HCT116 (cell line): Measurements from ENCODE around the gene ERICH6. TPM values are rescaled to one million over a fixed set of nuclear protein-coding genes. Genes with fewer than 3 reads are reported as not detected.

ENCODE experiments used
- ATAC-seq: fragments of 200-7000 bp; cut with Tn5 transposase; 2 replicates; pipeline ENCODE4 v1.9.1; 2020; ENCODE audit warnings: mild to moderate bottlenecking, moderate library complexity
- BruUV-seq: library from RNA; stranded (reverse); fragments of 400-500 nt; replicated peaks from 2 replicates; lab custom pipeline; 2021; lab: Mats Ljungman, UMichigan
- CTCF ChIA-PET: fragments of 300-600 bp; sonication (Branson Sonifier 250); formaldehyde crosslinking; loops from one replicate; lab custom pipeline; 2021; ENCODE audit warnings: antibody characterized with exemption; lab: Charles Lee
- POLR2A ChIA-PET: fragments of 300-600, 350-600 bp; sonication (Branson Sonifier 250); formaldehyde crosslinking; loops from one replicate; lab custom pipeline; 2021; ENCODE audit warnings: antibody characterized with exemption; lab: Charles Lee
- RAD21 ChIA-PET, 2 experiments: fragments of 300-600 bp; sonication (Branson Sonifier 250); formaldehyde crosslinking; loops; one replicate each; lab custom pipeline; 2023; ENCODE audit warnings: low total read pairs in 2 of 2; ENCODE audit not compliant: uncharacterized antibody in 2 of 2, unreplicated experiment in 2 of 2, low non-redundant PET in 1 of 2; lab: Charles Lee
- DNase-seq: peaks from one replicate; pipeline ENCODE4 v3.0.0-alpha.2; 2010; ENCODE audit warnings: low read depth, low spot score
- H2AFZ ChIP-seq: fragments of 200-600 bp; shearing (Covaris generic), sonication (generic); 2 replicates; pipeline ENCODE4 v1.6.1; 2017; ENCODE audit warnings: low read depth, mixed run types, mixed read lengths, antibody characterized with exemption, low read length; ENCODE audit not compliant: poor library complexity, severe bottlenecking
- H3K27ac ChIP-seq: 2 replicates; pipeline ENCODE4 v1.5.1; 2012; ENCODE audit warnings: low read depth, low read length
- H3K27me3 ChIP-seq: fragments of 200-600 bp; sonication (generic); 2 replicates; pipeline ENCODE4 v1.6.1; 2016; ENCODE audit warnings: mixed run types, low read length, mixed read lengths; ENCODE audit not compliant: insufficient read depth
- H3K36me3 ChIP-seq, 2 experiments: fragments of 200-500 bp in 1 of 2; fragments of 200-600 bp in 1 of 2; sonication (Bioruptor generic) in 1 of 2; sonication (generic) in 1 of 2; 2 replicates each; pipeline versions ENCODE4 v1.5.1 to v1.6.1; 2014 to 2016; ENCODE audit warnings: low read length in 2 of 2, inconsistent platforms in 1 of 2, mixed read lengths in 1 of 2, mixed run types in 1 of 2; ENCODE audit not compliant: insufficient read depth in 2 of 2, control insufficient read depth in 1 of 2
- H3K4me1 ChIP-seq, 2 experiments: fragments of 200-600 bp in 1 of 2; sonication (generic) in 1 of 2; 2 replicates each; pipeline versions ENCODE4 v1.5.1 to v1.6.1; 2012 to 2017; ENCODE audit warnings: low read length in 2 of 2, inconsistent platforms in 1 of 2, mild to moderate bottlenecking in 1 of 2, mixed read lengths in 1 of 2, mixed run types in 1 of 2, moderate library complexity in 1 of 2; ENCODE audit not compliant: insufficient read depth in 2 of 2, control insufficient read depth in 1 of 2
- H3K4me2 ChIP-seq: fragments of 200-600 bp; sonication (generic); 2 replicates; pipeline ENCODE4 v1.6.1; 2017; ENCODE audit warnings: mixed run types, low read length, mixed read lengths
- H3K4me3 ChIP-seq, 2 experiments: fragments of 200-600 bp in 1 of 2; sonication (generic) in 1 of 2; replicated peaks in 1 of 2; 2 replicates each; pipeline ENCODE4 v1.5.1; 2011 to 2016; ENCODE audit warnings: low read length in 2 of 2, control low read depth in 1 of 2, low read depth in 1 of 2, mild to moderate bottlenecking in 1 of 2, mixed read lengths in 1 of 2, mixed run types in 1 of 2
- H3K79me2 ChIP-seq: fragments of 200-600 bp; sonication (generic); 2 replicates; pipeline ENCODE4 v1.6.1; 2017; ENCODE audit warnings: mild to moderate bottlenecking, mixed run types, low read length, moderate library complexity, mixed read lengths; ENCODE audit not compliant: insufficient read depth
- H3K9ac ChIP-seq: fragments of 200-600 bp; sonication (generic); 2 replicates; pipeline ENCODE4 v1.6.1; 2016; ENCODE audit warnings: low read length, mixed read lengths
- H3K9me2 ChIP-seq: fragments of 200-600 bp; sonication (generic), shearing (Covaris generic); 2 replicates; pipeline ENCODE4 v1.6.1; 2017; ENCODE audit warnings: mixed run types, mild to moderate bottlenecking, moderate library complexity; ENCODE audit not compliant: insufficient read depth
- H3K9me3 ChIP-seq, 2 experiments: fragments of 200-500 bp in 1 of 2; fragments of 200-600 bp in 1 of 2; sonication (Bioruptor generic) in 1 of 2; sonication (generic) in 1 of 2; 2 replicates each; pipeline ENCODE4 v1.6.1; 2014 to 2017; ENCODE audit warnings: low read length in 2 of 2, mixed read lengths in 2 of 2, inconsistent platforms in 1 of 2, low read depth in 1 of 2, mild to moderate bottlenecking in 1 of 2, mixed run types in 1 of 2, moderate library complexity in 1 of 2; ENCODE audit not compliant: control insufficient read depth in 1 of 2, insufficient read depth in 1 of 2
- H4K20me1 ChIP-seq: fragments of 200-600 bp; sonication (generic), shearing (Covaris generic); 2 replicates; pipeline ENCODE4 v1.6.1; 2017; ENCODE audit warnings: mixed run types, mild to moderate bottlenecking, moderate library complexity; ENCODE audit not compliant: insufficient read depth
- CBX3 ChIP-seq: IDR thresholded peaks from 2 replicates; pipeline ENCODE4 v1.6.1; 2012; ENCODE audit warnings: low read depth
- CTCF ChIP-seq, 3 experiments: fragments of 200-600 bp in 1 of 3; sonication (generic) in 1 of 3; IDR thresholded peaks in 2 of 3; conservative IDR thresholded peaks in 1 of 3; 2 replicates each; pipeline ENCODE4 v1.5.1; 2012 to 2017; ENCODE audit warnings: low read depth in 2 of 3, low read length in 2 of 3, antibody characterized with exemption in 1 of 3, borderline replicate concordance in 1 of 3, control low read depth in 1 of 3, mild to moderate bottlenecking in 1 of 3, mixed read lengths in 1 of 3, mixed run types in 1 of 3, moderate library complexity in 1 of 3; ENCODE audit not compliant: insufficient read depth in 1 of 3
- ELF1 ChIP-seq: IDR thresholded peaks from 2 replicates; pipeline ENCODE4 v1.6.1; 2012; ENCODE audit warnings: low read depth, borderline replicate concordance
- EZH2 ChIP-seq: fragments of 200-600 bp; sonication (generic); IDR thresholded peaks from 2 replicates; pipeline ENCODE4 v1.6.1; 2017; ENCODE audit warnings: antibody characterized with exemption, mixed run types
- EZH2phosphoT487 ChIP-seq: fragments of 200-600 bp; IDR thresholded peaks from 2 replicates; pipeline ENCODE4 v1.6.1; 2018; ENCODE audit warnings: antibody characterized with exemption, borderline replicate concordance
- FOSL1 ChIP-seq: IDR thresholded peaks from 2 replicates; pipeline ENCODE4 v1.6.1; 2012; ENCODE audit warnings: low read depth
- POLR2AphosphoS5 ChIP-seq: IDR thresholded peaks from 2 replicates; pipeline ENCODE4 v1.6.1; 2011; ENCODE audit warnings: mild to moderate bottlenecking, low read depth, low read length, moderate library complexity
- RAD21 ChIP-seq: IDR thresholded peaks from 2 replicates; pipeline ENCODE4 v1.6.1; 2012; ENCODE audit warnings: low read depth, mild to moderate bottlenecking
- REST ChIP-seq: IDR thresholded peaks from 2 replicates; pipeline ENCODE4 v1.6.1; 2012; ENCODE audit warnings: low read depth
- SIN3A ChIP-seq: IDR thresholded peaks from 2 replicates; pipeline ENCODE4 v1.6.1; 2012; ENCODE audit warnings: low read depth
- SRF ChIP-seq: IDR thresholded peaks from 2 replicates; pipeline ENCODE4 v1.6.1; 2012; ENCODE audit warnings: low read depth
- TCF7L2 ChIP-seq: IDR thresholded peaks from 2 replicates; pipeline ENCODE4 v1.7.0; 2011; ENCODE audit warnings: borderline replicate concordance, inconsistent platforms; ENCODE audit not compliant: insufficient read depth, insufficient read length; ENCODE audit errors: extremely low read depth
- YY1 ChIP-seq: IDR thresholded peaks from 2 replicates; pipeline ENCODE4 v1.6.1; 2011; ENCODE audit warnings: low read length, low read depth, moderate library complexity, mild to moderate bottlenecking; ENCODE audit not compliant: insufficient replicate concordance; ENCODE audit errors: extremely low read depth
- ZBTB33 ChIP-seq: IDR thresholded peaks from 2 replicates; pipeline ENCODE4 v1.6.1; 2011; ENCODE audit warnings: mild to moderate bottlenecking, low read length, moderate library complexity; ENCODE audit not compliant: insufficient replicate concordance; ENCODE audit errors: extremely low read depth
- ZFX ChIP-seq: fragments of 450-650 bp; IDR thresholded peaks from 2 replicates; pipeline ENCODE4 v1.6.1; 2017
- ZNF274 ChIP-seq: fragments of 200-500 bp; sonication (Bioruptor generic); IDR thresholded peaks from 2 replicates; pipeline ENCODE4 v1.6.1; 2014; ENCODE audit warnings: mild to moderate bottlenecking, low read depth, low read length, inconsistent platforms
- intact Hi-C: fragments of 100-400 bp; cut with micrococcal nuclease; formaldehyde crosslinking; loops from 2 replicates; pipeline ENCODE4 v1.10.0; 2022
- total RNA-seq: library from RNA; stranded (reverse); gene quantifications from one replicate; pipeline ENCODE4 v1.2.1, GENCODE V29; 2021; ENCODE audit not compliant: unreplicated experiment

The ERICH6 gene
- total RNA-seq, 1 experiment from 2014 or later, result not detected

GRCh38 chr3:150609988-150610387, 93.7 kb downstream of the ERICH6 start:
- Histone ChIP-seq H3K27ac (no peak overlapping the region), H2AFZ (no peak overlapping the region), H3K9ac (no peak overlapping the region), H3K4me3 (no peak overlapping the region), H4K20me1 (peaks cover 10% of the 10 kb centered on the region; the same call in 1 of the 2 replicates), H3K9me2 (no peaks in the 10 kb centered on the region), H3K9me3 (no peaks in the 10 kb centered on the region), H3K4me2 (no peak overlapping the region), H3K4me1 (no peaks in the 10 kb centered on the region), H3K27me3 (no peaks in the 10 kb centered on the region), H3K79me2 (peaks cover 96% of the 10 kb centered on the region), H3K36me3 (0 out of 4 replicates have a peak, but pooled peaks cover 0 to 5% of the 10 kb centered on the region in 2 experiments)
- no TSS peak for BruUV-seq
- CTCF ChIA-PET, result no interaction called here
- no peak for ATAC-seq
- intact Hi-C loops, result no loop called here
- DNase-seq, result no peak
- RAD21 ChIA-PET, result no interaction called here
- TF ChIP-seq CBX3 (no peak), REST (no peak), ELF1 (no peak), SIN3A (no peak), TCF7L2 (no peak), FOSL1 (no peak), POLR2AphosphoS5 (no peak), SRF (no peak), ZBTB33 (no peak), ZFX (no peak), CTCF (IDR thresholded peaks at IDR 0.05 in 2 of 3, conservative IDR thresholded peaks at IDR 0.05 in 1 of 3; ENCODE audit: borderline replicate concordance in 1 of 3, insufficient read depth in 1 of 3, low read depth in 2 of 3, low read length in 2 of 3) (no peak), EZH2phosphoT487 (no peak), RAD21 (no peak), ZNF274 (no peak), EZH2 (no peak), YY1 (no peak)
- POLR2A ChIA-PET, result no interaction called here
